Type B pancreatic cell (in vitro differentiated cells): ENCODE data around the gene FFAR1. TPM values are rescaled to one million over a fixed set of nuclear protein-coding genes. Genes with fewer than 3 reads are reported as not detected.

ENCODE experiments used
- DNase-seq: peaks from one replicate; pipeline ENCODE4 v3.0.0; 2021; ENCODE audit warnings: mixed read lengths; ENCODE audit not compliant: unreplicated experiment; ENCODE audit errors: extremely low spot score
- H3K27ac Mint-ChIP-seq: 2 replicates; pipeline ENCODE4 v1.8.0; 2021; ENCODE audit warnings: mild to moderate bottlenecking, mixed read lengths
- H3K27me3 Mint-ChIP-seq: 2 replicates; pipeline ENCODE4 v1.8.0; 2021; ENCODE audit warnings: mixed read lengths
- H3K36me3 Mint-ChIP-seq: 2 replicates; pipeline ENCODE4 v1.8.0; 2021; ENCODE audit warnings: mixed read lengths
- H3K4me1 Mint-ChIP-seq: one replicate; pipeline ENCODE4 v1.8.0; 2021; ENCODE audit warnings: mixed read lengths; ENCODE audit not compliant: unreplicated experiment
- H3K4me3 Mint-ChIP-seq: 2 replicates; pipeline ENCODE4 v1.8.0; 2021; ENCODE audit warnings: mild to moderate bottlenecking, mixed read lengths
- H3K9me3 Mint-ChIP-seq: 2 replicates; pipeline ENCODE4 v1.8.0; 2021; ENCODE audit warnings: mixed read lengths
- CTCF ChIP-seq: fragments of 200-600 bp; sonication (generic); conservative IDR thresholded peaks from 2 replicates; pipeline ENCODE4 v1.5.0; 2021; ENCODE audit warnings: antibody characterized with exemption, mild to moderate bottlenecking
- long read RNA-seq: library from polyadenylated mRNA; unstranded; transcript quantifications from one replicate; pipeline ENCODE4 v2.0.0, GENCODE V29; 2020
- total RNA-seq: library from RNA; stranded (reverse); gene quantifications from 2 replicates; pipeline ENCODE4 v1.2.1, GENCODE V29; 2021; ENCODE audit warnings: low replicate concordance

FFAR1 gene, protein sequence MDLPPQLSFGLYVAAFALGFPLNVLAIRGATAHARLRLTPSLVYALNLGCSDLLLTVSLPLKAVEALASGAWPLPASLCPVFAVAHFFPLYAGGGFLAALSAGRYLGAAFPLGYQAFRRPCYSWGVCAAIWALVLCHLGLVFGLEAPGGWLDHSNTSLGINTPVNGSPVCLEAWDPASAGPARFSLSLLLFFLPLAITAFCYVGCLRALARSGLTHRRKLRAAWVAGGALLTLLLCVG (N-terminal part only)
- 2.1 and 2.7 TPM in 2 replicates for total RNA-seq
- long read RNA-seq: 0 reads

DNA sequence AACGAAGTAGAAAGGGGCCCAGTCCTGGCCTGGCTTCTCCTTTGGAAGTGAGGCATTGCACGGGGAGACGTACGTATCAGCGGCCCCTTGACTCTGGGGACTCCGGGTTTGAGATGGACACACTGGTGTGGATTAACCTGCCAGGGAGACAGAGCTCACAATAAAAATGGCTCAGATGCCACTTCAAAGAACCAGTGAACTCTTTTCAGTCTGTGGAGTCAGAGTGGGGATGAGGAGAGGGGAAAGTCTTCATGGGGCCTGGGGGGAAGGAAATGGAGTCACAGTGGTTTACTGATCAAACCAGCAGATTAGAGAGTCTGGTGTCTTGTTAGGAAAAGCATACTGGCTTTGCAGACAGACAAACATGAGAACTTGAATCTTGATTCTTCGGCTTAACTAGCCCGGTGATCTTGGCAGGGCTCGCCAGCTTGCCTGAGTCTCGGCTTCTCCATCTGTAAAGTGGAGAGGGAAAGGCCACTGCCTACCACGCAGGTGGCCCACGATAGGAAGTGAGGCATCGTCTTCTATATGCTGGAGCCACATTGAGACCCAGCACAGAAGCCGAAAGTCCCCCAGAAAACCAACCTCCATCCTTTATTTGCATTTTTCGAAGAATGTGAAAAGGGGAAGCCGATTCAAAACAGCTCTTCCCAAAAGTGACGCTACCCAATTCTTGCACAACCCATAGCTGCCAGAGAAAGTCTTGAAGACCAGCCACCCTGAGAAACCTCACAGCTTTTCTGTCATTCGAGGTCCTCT, at the start of gene FFAR1:
FFAR1 (plus strand) TSS at position 732 of the 759 bp plus-strand sequence. CDS start 3,650 bp downstream, outside the sequence.
- no peak within 1 kb of the TSS for H3K4me3 Mint-ChIP-seq
- no peak for TF ChIP-seq CTCF
- DNase-seq: peak; percentile 36
- no peaks in the 10 kb centered on the region for H3K9me3 Mint-ChIP-seq
- H3K4me1 Mint-ChIP-seq: peaks cover 9% of the 10 kb centered on the region
- H3K36me3 Mint-ChIP-seq: no peaks in the 10 kb centered on the region
- no peak within 1 kb of the TSS for H3K27ac Mint-ChIP-seq
- peaks cover 15% of the 10 kb centered on the region for H3K27me3 Mint-ChIP-seq

- H3K27me3 Mint-ChIP-seq: peaks cover 4% of the 10 kb centered on the region
- H3K27ac Mint-ChIP-seq: no peak overlapping the region
- no peak for TF ChIP-seq CTCF
- no peaks in the 10 kb centered on the region for H3K9me3 Mint-ChIP-seq
- no peaks in the 10 kb centered on the region for H3K36me3 Mint-ChIP-seq
- H3K4me3 Mint-ChIP-seq: no peak overlapping the region
- no peak for DNase-seq
- no peaks in the 10 kb centered on the region for H3K4me1 Mint-ChIP-seq
These were observed 49.8 kb upstream of the FFAR1 start for GRCh38 chr19:35297922-35298321.

GRCh38 chr19:35298561-35298972, 49.1 kb upstream of the FFAR1 start:
- no peaks in the 10 kb centered on the region for H3K9me3 Mint-ChIP-seq
- peaks cover 4% of the 10 kb centered on the region for H3K27me3 Mint-ChIP-seq
- H3K27ac Mint-ChIP-seq: no peak overlapping the region
- H3K4me1 Mint-ChIP-seq: no peaks in the 10 kb centered on the region
- H3K4me3 Mint-ChIP-seq: no peak overlapping the region
- no peaks in the 10 kb centered on the region for H3K36me3 Mint-ChIP-seq
- TF ChIP-seq CTCF: no peak
- DNase-seq: no peak

DNA sequence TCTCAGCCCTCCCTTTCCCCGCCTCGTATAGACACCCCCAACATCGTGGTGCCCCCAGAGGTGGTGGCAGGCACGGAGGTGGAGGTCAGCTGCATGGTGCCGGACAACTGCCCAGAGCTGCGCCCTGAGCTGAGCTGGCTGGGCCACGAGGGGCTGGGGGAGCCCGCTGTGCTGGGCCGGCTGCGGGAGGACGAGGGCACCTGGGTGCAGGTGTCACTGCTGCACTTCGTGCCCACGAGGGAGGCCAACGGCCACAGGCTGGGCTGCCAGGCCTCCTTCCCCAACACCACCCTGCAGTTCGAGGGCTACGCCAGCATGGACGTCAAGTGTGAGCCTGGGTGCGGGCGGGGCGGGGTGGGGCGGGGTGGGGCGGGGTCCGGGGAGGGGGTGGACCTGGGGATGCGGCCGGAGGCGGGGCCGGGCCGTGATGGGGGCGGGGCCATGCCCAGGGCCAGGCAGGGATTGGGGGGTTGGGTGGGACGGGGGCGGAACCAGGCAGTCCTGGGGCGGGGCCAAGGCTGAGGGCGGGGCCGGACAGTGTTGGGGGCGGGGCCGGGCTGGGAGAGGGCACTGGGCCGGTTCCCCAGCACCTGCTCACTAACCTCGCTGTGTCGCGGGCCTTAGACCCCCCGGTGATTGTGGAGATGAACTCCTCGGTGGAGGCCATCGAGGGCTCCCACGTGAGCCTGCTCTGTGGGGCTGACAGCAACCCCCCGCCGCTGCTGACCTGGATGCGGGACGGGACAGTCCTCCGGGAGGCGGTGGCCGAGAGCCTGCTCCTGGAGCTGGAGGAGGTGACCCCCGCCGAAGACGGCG, 48.0 kb upstream of the FFAR1 start:
- DNase-seq: no peak
- Mint-ChIP-seq H3K4me3 (no peak overlapping the region), H3K27ac (no peak overlapping the region), H3K27me3 (no peaks in the 10 kb centered on the region), H3K9me3 (no peaks in the 10 kb centered on the region), H3K36me3 (no peaks in the 10 kb centered on the region), H3K4me1 (peaks cover 5% of the 10 kb centered on the region)
- no peak for TF ChIP-seq CTCF

DNA sequence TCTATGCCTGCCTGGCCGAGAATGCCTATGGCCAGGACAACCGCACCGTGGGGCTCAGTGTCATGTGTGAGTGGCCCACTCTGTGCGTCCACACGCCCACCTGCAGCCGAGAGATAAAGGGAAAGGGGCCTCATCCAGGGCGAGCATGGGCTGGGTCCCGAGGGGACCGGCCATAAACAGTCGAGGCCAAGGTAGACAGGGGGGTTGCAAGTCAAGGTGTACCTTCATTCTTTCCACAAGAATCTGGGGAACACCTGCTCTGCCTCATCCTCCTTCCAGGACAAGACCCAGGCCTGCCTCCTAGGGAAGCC, 47.4 kb upstream of the FFAR1 start:
- TF ChIP-seq CTCF: no peak
- Mint-ChIP-seq H3K4me1 (peaks cover 5% of the 10 kb centered on the region), H3K9me3 (no peaks in the 10 kb centered on the region), H3K4me3 (no peak overlapping the region), H3K36me3 (no peaks in the 10 kb centered on the region), H3K27ac (no peak overlapping the region), H3K27me3 (no peaks in the 10 kb centered on the region)
- DNase-seq: no peak
